Gastrocnemius medialis (tissue), 4 donors: ENCODE measurements around the gene NHERF2.

Experiments
- POLR2A ChIP-seq, 2 donors: fragments of 450-650 bp; IDR thresholded peaks; one replicate each; pipeline ENCODE4 v1.6.1; 2017; ENCODE audit warnings: antibody characterized with exemption in 2 of 2, mild to moderate bottlenecking in 2 of 2, moderate library complexity in 2 of 2
- TF ChIP-seq, protein P1 (sequence below), 5 experiments: fragments of 450-650 bp in 3 of 5; fragments of 200-600 bp in 2 of 5; sonication (generic) in 2 of 5; IDR thresholded peaks in 4 of 5; conservative IDR thresholded peaks in 1 of 5; 1 replicate in 4 of 5; 2 replicates in 1 of 5; pipeline ENCODE4 v1.5.1; 2016 to 2019; ENCODE audit warnings: antibody characterized with exemption in 5 of 5, mild to moderate bottlenecking in 3 of 5, moderate library complexity in 3 of 5

DNA sequence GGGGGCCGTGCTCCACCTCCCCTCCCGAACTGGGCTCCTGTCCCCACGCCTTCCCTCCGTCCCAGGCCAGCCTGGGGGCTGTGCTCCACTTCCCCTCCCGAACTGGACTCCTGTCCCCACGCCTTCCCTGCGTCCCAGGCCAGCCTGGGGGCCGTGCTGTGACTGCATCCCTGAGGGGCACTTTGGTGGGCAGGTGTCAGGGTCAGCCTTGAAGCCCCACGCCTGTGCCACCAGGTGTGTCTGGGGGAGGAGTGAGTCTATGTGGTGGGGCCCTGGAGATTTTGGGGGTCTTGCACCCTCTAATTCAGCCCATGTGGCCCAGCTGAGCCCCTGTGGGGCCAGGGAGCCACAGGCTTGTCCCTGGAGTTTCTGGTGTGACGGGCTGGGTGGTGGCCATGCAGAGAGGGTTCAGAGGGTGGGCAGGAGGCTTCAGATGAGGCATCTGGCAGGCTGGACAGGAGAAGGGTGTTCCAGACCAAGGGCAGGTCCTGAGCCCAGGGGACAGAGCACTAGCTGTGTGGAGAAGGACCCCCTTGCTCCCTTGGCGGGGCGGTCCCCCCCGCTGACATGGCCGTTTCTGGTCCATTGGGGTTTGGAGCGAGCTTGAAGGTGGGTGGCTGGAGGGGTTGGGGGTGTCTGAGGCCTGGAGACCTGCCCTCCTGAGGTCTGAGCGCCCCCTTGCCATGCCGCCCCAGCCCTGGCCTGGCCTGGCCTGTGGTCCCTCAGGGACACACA, 8.2 kb downstream of the NHERF2 start:
- TF ChIP-seq, protein P1, sequence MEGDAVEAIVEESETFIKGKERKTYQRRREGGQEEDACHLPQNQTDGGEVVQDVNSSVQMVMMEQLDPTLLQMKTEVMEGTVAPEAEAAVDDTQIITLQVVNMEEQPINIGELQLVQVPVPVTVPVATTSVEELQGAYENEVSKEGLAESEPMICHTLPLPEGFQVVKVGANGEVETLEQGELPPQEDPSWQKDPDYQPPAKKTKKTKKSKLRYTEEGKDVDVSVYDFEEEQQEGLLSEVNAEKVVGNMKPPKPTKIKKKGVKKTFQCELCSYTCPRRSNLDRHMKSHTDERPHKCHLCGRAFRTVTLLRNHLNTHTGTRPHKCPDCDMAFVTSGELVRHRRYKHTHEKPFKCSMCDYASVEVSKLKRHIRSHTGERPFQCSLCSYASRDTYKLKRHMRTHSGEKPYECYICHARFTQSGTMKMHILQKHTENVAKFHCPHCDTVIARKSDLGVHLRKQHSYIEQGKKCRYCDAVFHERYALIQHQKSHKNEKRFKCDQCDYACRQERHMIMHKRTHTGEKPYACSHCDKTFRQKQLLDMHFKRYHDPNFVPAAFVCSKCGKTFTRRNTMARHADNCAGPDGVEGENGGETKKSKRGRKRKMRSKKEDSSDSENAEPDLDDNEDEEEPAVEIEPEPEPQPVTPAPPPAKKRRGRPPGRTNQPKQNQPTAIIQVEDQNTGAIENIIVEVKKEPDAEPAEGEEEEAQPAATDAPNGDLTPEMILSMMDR (IDR thresholded peaks at IDR 0.05 in 4 of 5, conservative IDR thresholded peaks at IDR 0.05 in 1 of 5): no peak
- no peak for TF ChIP-seq POLR2A (IDR thresholded peaks at IDR 0.05)
